Non-pigmented ciliary epithelial cell (primary cell): ENCODE measurements around the gene KIFAP3.
A peak's percentile ranks its signal among the peaks of the same experiment; 100 is the strongest.
"Not testable (repeated sequence)": the region's sequence is repeated elsewhere in the genome, so short reads cannot be mapped to it uniquely, and the experiment has no call there.

Source experiments
- DNase-seq: peaks from one replicate; pipeline ENCODE4 v3.0.0-alpha.2; 2010; ENCODE audit warnings: low read depth

KIFAP3 gene

GRCh38 chr1:170074250-170075157 is at the start of gene KIFAP3:
Gene KIFAP3 (minus strand): TSS chr1:170074695. CDS start chr1:170074467, 228 bp downstream.
- peak; percentile 89 for DNase-seq

GRCh38 chr1:170122366-170122765 is 47.9 kb upstream of the KIFAP3 start:
- DNase-seq = no peak

GRCh38 chr1:170114906-170115305 is 40.4 kb upstream of the KIFAP3 start:
- peak; percentile 2 for DNase-seq

GRCh38 chr1:170113140-170113539 is 38.6 kb upstream of the KIFAP3 start:
- not testable (repeated sequence) for DNase-seq

- DNase-seq = no peak
Measured at GRCh38 chr1:170097449-170097948, 23.0 kb upstream of the KIFAP3 start.

GRCh38 chr1:170096806-170097340 is 22.4 kb upstream of the KIFAP3 start:
- DNase-seq = no peak

GRCh38 chr1:170095976-170096748 is 21.7 kb upstream of the KIFAP3 start:
- no peak for DNase-seq

GRCh38 chr1:170094697-170095616 is 20.5 kb upstream of the KIFAP3 start:
- DNase-seq = not testable (repeated sequence)

- no peak for DNase-seq
Measured at GRCh38 chr1:170086399-170087032, 12.0 kb upstream of the KIFAP3 start.

GRCh38 chr1:170085091-170085490 is 10.6 kb upstream of the KIFAP3 start:
- no peak for DNase-seq

- DNase-seq = no peak
Measured at GRCh38 chr1:170078610-170079189, 4.2 kb upstream of the KIFAP3 start.

- no peak for DNase-seq
Measured at GRCh38 chr1:170077926-170078325, 3.4 kb upstream of the KIFAP3 start.

GRCh38 chr1:170076952-170077351 is 2.5 kb upstream of the KIFAP3 start:
- not testable (repeated sequence) for DNase-seq

- DNase-seq = no peak
Measured at GRCh38 chr1:170076199-170076598, 1.7 kb upstream of the KIFAP3 start.

GRCh38 chr1:170075186-170075585 is 691 bp upstream of the KIFAP3 start:
- no peak for DNase-seq

GRCh38 chr1:170073893-170074249 is 624 bp downstream of the KIFAP3 start:
- DNase-seq = no peak

- no peak for DNase-seq
Measured at GRCh38 chr1:170071378-170071777, 3.1 kb downstream of the KIFAP3 start.

- DNase-seq = no peak
Measured at GRCh38 chr1:170068923-170069322, 5.6 kb downstream of the KIFAP3 start.

- DNase-seq = no peak
Measured at GRCh38 chr1:170067253-170067819, 7.2 kb downstream of the KIFAP3 start.

- no peak for DNase-seq
Measured at GRCh38 chr1:170064821-170065220, 9.7 kb downstream of the KIFAP3 start.
